ENCODE data around the gene EYA4.

EYA4 gene

DNA sequence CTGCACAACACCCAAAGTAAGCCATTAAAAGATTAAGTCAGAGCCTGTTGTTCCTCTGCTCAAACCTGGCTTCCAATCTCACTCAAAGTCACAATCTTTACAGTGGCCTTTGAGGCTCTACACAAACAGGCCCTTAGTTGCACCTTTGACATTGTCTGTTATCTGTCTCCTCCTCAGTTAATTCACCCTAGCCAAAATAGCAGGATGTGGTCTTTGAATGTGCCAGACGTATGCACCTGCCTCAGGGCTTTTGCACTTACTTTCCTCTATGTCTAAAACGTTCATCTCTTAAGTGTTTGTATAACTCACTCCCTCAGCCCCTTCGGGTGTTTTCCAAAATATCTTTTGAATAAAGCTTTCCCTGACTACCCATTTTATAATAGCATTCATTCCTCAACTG is 107.7 kb downstream of the EYA4 start:
- in situ Hi-C loops (cut with MboI; ENCODE audit: low pct_unique_long_range_greater_than_20kb, low sequenced_read_pairs, unreplicated experiment): no loop called here
- TF ChIP-seq, protein P1, sequence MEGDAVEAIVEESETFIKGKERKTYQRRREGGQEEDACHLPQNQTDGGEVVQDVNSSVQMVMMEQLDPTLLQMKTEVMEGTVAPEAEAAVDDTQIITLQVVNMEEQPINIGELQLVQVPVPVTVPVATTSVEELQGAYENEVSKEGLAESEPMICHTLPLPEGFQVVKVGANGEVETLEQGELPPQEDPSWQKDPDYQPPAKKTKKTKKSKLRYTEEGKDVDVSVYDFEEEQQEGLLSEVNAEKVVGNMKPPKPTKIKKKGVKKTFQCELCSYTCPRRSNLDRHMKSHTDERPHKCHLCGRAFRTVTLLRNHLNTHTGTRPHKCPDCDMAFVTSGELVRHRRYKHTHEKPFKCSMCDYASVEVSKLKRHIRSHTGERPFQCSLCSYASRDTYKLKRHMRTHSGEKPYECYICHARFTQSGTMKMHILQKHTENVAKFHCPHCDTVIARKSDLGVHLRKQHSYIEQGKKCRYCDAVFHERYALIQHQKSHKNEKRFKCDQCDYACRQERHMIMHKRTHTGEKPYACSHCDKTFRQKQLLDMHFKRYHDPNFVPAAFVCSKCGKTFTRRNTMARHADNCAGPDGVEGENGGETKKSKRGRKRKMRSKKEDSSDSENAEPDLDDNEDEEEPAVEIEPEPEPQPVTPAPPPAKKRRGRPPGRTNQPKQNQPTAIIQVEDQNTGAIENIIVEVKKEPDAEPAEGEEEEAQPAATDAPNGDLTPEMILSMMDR (IDR thresholded peaks at IDR 0.05; ENCODE audit: extremely low read depth, insufficient read depth, missing control alignments): no peak
- DNase-seq (ENCODE audit: low spot score): no peak

DNA sequence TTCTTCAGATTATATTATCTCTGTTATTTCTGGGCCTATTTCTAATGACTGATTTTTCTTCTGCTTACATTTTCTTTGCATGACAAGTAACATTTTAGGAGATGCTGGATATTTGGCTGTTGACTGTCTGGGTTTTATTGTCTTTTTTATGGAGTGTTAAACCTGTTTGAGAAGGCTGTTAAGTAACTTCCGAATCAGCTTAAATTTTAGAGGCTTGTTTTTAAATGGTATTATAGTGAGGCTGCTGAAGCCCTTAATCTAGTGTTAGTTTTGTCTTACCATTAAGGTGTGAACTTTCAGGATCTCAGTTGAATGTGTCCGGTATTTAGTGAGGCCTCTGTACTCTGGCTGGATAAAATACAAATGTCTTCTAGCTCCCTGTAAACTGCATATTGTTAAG is 109.8 kb downstream of the EYA4 start:
- no peak for DNase-seq (ENCODE audit: low spot score)
- TF ChIP-seq, protein P1 (IDR thresholded peaks at IDR 0.05; ENCODE audit: extremely low read depth, insufficient read depth, missing control alignments): no peak
- in situ Hi-C loops (cut with MboI; ENCODE audit: low pct_unique_long_range_greater_than_20kb, low sequenced_read_pairs, unreplicated experiment): no loop called here

DNA sequence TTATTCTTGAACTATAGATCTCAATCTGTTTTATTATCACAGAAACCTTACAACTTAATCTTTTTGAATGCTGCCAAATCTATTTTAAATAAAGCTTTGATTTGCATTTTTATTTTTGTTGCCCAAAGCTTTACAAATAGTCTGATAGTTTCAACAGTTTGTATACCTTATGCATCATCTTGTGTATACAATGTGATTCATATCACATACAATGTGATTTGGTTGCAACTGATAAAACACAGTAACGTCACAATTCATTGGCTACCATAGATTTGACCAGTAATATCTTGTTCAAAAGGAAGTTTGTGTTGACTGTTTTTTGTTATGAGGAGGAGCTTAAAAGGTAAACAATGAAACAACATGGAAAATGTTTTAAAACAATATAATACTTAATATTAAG is 110.9 kb downstream of the EYA4 start:
- in situ Hi-C loops (cut with MboI; ENCODE audit: low pct_unique_long_range_greater_than_20kb, low sequenced_read_pairs, unreplicated experiment): no loop called here
- TF ChIP-seq, protein P1 (IDR thresholded peaks at IDR 0.05; ENCODE audit: extremely low read depth, insufficient read depth, missing control alignments): no peak
- DNase-seq (ENCODE audit: low spot score): no peak

DNA sequence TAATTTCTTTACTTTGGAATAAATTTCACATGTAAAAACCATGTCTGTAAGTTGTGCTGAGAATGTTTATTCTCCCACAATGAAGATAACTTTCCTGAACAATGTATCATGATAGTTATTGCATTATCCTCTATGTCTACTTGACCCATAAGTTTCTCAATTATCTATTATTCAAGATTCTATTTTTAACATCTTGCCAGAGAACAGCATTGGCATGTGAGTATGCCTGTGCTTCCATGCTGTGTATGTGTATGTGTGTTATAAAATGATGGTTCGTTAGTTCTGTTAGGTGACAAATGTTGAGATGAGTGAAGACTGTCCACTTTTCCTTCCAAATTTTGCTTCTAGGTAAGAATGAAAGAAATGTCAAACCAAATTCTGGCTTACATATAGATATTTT is 111.9 kb downstream of the EYA4 start:
- TF ChIP-seq, protein P1 (IDR thresholded peaks at IDR 0.05; ENCODE audit: extremely low read depth, insufficient read depth, missing control alignments): no peak
- no peak for DNase-seq (ENCODE audit: low spot score)
- in situ Hi-C loops (cut with MboI; ENCODE audit: low pct_unique_long_range_greater_than_20kb, low sequenced_read_pairs, unreplicated experiment): no loop called here

DNA sequence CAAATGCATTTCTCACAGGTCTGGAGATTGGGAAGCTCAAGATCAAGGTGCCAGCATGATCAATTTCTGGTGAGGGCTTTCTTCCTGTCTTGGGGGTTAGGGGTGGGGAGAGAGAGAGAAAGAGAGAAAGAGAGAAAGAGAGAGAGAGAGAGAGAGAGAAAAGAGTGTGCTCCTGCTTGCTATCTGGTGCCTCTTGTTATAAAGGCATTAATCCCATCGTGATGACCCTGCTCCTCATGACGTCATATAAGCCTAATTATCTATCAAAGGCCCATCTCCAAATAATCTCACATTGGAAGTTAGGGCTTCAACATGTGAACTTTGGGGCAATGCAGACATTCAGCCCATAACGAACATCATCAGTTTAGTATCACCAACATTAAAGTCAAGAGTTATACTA is 114.8 kb downstream of the EYA4 start:
- no peak for DNase-seq (ENCODE audit: low spot score)
- in situ Hi-C loops (cut with MboI; ENCODE audit: low pct_unique_long_range_greater_than_20kb, low sequenced_read_pairs, unreplicated experiment): no loop called here
- TF ChIP-seq, protein P1 (IDR thresholded peaks at IDR 0.05; ENCODE audit: extremely low read depth, insufficient read depth, missing control alignments): no peak

DNA sequence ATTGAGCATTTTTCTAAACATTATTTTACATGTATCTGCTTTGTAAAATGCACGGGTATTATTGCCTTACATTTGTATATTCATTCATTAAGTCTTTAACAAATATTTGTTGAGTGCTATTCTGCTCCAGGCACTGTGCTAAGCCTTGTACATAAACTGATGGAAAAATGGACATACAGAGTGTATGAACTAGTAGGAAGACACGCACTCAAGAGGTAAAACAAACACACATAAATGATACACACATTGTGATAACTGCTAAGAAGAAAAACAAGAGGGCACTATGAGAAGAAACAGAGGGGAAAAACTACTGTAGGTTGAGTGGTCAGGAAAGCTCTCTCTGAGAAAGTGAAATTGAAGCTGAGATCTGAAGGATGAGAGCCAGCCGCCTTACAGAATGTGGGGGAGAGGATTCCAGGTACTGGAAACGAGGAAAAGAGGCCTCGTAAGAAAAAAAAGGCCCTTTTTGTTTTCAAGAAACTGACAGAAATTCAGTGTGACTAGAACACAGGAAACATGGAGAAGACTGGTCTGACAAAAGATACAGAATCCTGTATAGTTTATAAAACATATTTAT is 117.5 kb downstream of the EYA4 start:
- DNase-seq (ENCODE audit: low spot score): no peak
- TF ChIP-seq, protein P1 (IDR thresholded peaks at IDR 0.05; ENCODE audit: extremely low read depth, insufficient read depth, missing control alignments): no peak
- in situ Hi-C loops (cut with MboI; ENCODE audit: low pct_unique_long_range_greater_than_20kb, low sequenced_read_pairs, unreplicated experiment): no loop called here

DNA sequence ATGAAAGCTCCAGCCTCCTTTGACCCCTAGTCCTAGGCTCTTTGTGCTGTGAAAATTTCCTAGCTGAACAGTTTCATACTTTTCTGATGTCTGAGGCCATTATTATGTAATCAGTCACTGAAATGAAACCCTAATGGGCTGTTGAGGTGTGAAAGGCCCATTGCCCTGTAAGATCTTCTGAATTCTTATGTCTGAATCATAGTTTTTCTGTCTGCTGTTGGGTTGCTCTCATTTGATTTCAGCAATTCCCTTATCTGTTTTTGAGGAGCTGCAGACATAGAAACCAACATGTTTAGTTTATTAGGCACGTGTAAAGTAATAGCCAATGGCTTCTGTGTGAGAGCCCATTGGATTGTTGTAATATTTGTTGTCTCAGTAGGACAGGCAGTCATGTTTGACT is 118.1 kb downstream of the EYA4 start:
- no peak for DNase-seq (ENCODE audit: low spot score)
- in situ Hi-C loops (cut with MboI; ENCODE audit: low pct_unique_long_range_greater_than_20kb, low sequenced_read_pairs, unreplicated experiment): no loop called here
- TF ChIP-seq, protein P1 (IDR thresholded peaks at IDR 0.05; ENCODE audit: extremely low read depth, insufficient read depth, missing control alignments): no peak
